T-helper 1 cell treated with Interleukin-12 subunit alpha and Interleukin-12 subunit beta and Interleukin-4 antibody, amounts not matched to agents 30 ng/mL and 1 ng/mL, for 36 hours (primary cell): Measurements from ENCODE around the gene SEC24D. TPM values are rescaled to one million over a fixed set of nuclear protein-coding genes. Genes with fewer than 3 reads are reported as not detected.

ENCODE experiments used
- intact Hi-C: fragments of 100-400 bp; cut with micrococcal nuclease; formaldehyde crosslinking; loops from one replicate; pipeline ENCODE4 v1.15.1; 2024
- total RNA-seq: library from RNA; stranded (reverse); gene quantifications from 2 replicates; pipeline ENCODE4 v1.2.3, GENCODE V29; 2022

SEC24D gene
- total RNA-seq, 1 donor from 2014 or later, result 70.9 TPM

DNA sequence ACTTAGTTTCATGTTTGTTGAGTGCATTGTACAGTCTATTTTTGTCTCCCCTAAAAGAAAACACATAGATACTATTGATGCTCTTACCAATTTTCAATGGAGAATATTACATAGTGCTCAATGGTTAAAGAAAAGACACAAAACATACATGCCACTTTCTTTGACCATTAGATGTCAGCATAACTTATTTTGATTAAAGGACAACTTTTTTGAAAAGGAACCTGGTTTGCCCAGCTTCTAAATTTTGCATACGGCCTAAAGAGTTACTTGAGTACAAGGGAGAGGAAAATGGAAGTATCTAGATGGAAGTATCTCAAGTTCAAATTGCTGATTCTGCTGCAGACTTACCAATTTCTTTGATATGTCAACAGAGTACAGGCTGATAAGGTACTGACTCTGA is 82.2 kb downstream of the SEC24D start:
- intact Hi-C loops, result no loop called here

DNA sequence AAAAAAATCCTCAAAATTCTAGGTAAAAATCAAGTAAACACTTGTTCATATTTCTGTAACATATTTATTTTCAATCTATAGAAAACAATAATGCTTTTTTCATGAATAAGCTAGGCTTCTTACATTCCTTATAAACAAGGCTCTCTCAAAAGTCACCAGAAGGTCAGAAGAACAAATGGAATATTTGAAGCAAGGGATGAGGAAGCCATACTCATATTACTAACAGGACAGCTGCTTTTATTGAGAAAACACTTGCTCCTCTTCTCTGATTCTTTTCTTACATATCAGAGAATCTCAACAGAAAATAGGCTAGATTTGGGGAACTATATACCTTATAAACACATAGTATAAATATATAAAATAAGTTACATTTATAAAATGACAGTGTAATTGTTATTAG is 82.8 kb downstream of the SEC24D start:
- intact Hi-C loops, result no loop called here

DNA sequence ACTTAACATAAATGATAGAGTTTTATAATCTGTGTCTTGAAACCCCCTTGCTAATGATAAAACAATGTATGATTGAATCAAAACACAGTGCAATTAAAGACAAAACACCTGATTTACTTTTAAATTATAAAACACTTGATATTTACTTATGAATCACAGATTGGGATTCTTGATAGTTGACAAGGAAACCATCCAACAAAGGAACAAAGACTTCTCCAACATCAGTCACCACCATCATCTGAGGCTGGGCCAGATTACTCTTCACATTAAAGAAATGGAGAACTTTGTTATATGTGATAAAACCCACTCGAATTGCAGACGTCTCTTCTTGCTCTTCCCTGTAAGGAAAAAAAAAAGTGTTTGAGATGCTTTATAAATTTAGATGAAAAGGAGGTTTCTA is 83.4 kb downstream of the SEC24D start:
- intact Hi-C loops, result no loop called here

DNA sequence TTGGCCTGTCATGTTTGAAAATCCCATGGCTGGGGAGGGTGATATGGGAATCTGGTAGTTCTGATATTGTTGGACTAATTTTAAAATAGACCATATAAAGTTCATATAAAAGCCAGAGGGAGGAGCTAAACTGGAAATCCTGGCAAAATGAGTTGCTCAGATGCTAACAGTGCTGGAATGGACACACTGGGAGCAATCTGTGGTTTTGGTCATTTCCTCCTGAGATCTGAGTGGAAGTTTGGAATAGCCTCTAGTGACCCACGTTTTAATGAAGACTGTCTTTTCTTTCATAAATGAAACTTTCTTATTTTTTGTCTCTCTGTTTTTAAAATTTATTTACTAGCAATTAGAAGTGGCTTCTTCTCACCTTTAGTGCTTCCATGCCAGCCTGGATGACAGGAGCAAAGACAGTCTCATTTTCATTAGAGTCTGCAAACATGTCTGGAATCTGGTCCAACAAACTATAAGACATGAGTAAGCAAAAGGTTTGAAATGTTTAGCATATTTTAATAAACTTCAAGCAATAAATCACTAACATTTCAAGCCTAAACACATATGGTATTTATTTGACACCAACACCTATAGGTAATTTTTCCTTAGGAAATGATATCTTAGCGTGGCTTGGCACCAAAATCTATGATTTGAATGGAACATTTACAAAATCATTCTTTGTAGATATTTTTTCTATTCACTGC is 84.2 kb downstream of the SEC24D start:
- intact Hi-C loops, result no loop called here

DNA sequence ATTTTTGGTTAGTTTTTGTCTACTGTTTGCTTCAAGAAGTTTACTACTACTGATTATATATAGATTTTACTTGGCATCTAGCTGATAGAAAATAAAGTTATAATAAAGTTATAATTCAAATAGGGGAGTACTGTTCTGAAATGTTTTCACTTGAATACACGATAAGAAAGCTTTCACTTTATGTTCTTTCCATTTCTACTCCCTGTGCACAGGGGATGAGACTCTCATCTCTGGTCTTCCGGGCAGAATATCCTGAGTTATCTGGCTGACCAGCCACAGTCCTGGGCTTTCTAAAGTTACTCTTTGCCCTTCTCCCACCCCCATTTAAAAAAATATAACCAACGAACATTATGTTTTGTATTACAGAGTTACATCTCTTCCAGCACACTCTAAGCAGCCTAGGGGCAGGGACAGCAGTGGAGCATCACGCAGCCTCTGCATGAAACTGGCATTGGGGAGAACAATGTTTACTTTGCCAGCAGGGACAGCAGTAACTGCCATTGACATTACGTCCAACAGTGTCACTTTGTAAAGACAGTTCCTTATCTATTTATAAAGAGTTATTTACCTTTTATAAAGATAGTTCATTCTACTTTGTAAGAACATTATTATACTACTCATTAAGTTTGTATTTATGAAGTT is 86.5 kb downstream of the SEC24D start:
- intact Hi-C loops, result no loop called here

DNA sequence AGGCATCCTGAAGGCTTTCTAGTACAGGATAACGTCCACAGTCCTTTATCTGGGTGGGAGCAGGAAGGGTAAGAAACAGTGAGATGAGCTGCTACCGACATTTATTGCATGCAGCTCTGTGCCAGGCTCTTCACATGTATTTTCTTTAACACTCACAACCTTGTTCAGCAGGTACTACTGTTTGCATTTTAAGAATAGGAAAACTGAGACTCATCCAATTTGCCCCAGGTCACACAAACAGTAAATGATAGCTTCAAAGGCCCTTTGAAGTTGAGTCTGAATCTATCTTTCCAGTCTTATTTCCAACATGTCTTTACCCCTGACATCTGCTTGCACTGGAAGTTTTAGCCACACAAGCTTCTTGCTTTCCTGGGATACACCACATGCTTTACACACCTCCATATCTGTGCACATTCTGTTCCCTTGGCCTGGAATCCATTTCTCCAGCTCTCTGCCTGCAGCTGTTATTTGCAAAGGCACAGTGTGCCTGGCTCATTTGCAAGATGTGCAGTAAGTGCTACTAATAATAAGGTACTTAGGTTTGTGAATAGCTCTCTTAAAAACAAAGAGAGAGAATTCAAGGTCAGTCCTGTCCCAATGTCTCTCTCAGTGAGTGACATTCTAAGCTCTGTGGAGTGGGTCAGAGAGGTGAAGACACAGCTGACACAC is 89.5 kb downstream of the SEC24D start:
- intact Hi-C loops, result no loop called here

DNA sequence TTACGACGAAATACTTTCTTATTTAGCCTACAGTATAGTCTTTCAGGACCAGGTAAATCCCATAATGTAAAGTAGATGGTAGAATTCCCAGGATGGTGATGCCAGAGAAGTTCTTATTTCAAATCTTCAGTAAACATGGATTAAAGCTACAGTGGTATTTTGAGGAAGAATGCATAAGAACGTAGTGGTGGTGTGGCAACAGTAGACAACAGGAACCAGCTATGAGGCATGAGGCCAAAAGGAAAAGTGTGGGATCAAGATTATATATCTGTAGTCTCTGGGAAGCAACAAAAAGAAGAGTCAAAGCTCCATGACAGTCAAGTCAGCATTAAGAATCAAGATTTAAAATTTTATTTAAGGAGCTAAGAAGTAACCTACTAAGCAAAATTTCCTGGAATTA is 90.6 kb downstream of the SEC24D start:
- intact Hi-C loops, result no loop called here

DNA sequence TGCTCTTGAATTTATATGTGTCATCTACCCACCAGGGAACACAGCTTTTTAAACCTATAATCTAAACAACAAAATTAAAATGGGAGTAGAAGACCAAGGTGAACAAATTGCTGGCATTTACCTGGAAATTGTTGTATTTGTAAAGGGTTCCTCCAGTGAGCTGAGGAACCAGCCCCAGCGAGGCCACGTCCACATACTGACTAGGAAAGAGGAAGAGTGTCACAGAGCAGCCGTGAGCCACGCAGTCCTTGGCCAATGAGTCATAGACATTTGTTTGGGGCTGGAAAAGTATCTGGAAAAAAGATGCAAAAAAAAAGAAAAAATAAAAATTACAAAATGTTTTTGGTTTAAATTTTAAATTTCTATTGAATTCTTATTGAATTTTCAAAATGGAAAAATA is 92.1 kb downstream of the SEC24D start:
- intact Hi-C loops, result no loop called here

DNA sequence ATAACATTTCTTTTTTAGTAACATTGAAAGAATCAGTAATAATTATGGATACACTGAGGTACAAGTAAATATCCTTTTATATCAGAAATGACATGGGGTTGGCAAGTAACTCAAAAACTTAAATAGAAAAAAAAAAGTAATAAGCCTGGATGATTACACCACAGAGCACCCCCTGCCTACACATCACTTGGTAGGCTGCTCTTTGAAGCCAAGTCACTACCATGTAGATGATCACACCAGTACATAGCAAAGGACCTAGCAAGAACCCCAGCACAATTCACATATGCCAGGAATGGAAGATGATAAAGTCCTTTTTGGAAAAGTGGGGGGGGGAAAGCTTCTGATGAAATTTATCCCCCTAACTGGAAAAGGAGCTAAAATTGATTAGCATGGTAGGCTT is 93.9 kb downstream of the SEC24D start:
- intact Hi-C loops, result no loop called here

DNA sequence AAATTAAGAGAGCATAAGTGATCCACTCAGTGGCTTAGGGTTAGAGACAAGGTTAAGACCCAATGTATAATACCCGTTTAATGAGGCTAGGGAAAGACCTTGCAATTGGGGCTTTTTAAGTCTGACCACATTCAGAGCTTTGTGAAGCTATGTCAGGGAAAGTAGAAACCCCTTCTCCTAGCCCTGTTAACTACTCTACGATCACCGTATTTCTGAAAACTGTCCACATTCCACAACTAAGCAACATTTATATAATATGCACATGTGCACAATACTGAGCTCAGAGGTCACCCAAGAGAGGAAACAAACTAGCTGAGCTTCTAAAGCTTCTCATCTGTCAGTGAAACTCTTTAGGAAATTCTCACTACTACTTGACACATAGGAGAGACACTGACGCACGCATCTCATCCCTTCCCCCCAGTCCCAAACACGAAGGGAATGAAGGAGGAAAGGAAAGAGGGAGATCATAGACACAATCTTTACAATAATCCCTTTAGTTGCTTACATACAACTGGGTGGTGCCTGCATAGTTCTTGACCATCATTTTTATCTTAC is 94.5 kb downstream of the SEC24D start:
- intact Hi-C loops, result loop anchor here (1.0 kb wide), 1 partner anchor 149 kb away; no protein-coding TSS in a partner anchor

DNA sequence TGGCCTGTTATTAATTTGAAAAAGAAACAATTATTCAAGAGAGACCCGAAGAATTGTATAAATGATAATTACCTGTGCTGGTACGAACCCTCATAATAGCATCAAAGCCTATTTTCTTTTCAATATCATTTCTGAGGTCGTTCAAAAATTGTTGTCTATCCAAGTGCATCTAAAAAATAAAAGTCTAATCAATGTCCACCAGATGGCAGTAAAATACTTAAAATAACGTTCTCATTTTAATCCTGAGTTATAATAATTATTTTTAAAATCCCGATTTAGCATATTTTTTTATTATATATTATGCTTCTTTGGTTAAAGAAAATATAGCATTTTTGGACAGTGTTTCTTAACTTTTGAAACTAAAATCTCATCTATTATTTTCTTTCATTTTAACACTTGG is 95.1 kb downstream of the SEC24D start:
- intact Hi-C loops, result loop anchor here (1.0 kb wide), 1 partner anchor 149 kb away; no protein-coding TSS in a partner anchor

DNA sequence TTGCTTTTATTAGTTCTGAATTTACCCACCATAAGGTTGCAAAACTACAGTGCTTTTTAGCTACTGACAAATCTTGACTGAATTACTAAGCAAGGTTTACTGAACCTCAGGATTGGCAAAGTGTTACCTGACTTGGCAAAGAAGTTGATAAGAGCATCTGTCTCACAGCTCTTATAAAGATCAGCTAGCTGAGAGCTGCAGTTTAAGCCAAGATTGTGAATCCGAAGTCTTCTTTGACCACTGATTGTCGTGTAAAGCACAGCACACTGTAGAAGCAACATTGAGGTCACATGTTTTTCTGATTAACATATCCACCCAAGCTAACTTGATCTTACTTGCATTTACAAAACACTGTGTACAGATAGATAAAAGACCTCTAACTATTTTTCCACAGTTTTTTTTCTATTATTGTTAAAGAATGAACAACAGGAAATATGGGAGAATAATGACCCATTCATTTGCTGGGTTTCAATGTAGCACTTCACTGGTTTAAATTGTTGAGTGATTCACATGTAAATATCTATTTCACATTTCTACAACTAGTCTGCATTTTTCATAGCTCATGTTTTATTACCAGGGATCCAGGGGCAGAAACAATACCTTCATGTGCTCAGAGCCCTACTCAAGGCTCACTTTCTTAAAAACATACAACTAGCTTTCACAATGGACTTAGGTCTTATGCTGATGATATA is 96.8 kb downstream of the SEC24D start:
- intact Hi-C loops, result loop anchor here (1.0 kb wide), 1 partner anchor 9 kb away; no protein-coding TSS in a partner anchor

DNA sequence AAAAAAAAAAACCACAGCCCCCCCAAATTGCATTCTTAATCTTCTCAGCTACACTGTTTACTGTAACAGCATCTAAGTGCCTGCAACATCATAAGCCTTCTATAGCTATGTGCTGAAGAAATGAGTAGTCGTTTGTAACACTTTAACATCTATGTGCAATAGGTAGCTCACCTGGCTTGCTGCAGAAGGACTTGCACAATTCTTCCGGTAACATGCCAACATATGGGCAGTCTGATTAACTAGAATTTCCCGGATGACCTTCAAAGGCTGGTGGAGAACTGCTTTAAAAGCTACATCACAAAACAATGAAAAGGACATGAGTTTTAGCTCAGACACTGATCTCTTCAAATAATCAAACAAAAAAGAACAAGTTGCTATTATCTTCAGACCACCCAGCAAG is 97.8 kb downstream of the SEC24D start:
- intact Hi-C loops, result no loop called here

DNA sequence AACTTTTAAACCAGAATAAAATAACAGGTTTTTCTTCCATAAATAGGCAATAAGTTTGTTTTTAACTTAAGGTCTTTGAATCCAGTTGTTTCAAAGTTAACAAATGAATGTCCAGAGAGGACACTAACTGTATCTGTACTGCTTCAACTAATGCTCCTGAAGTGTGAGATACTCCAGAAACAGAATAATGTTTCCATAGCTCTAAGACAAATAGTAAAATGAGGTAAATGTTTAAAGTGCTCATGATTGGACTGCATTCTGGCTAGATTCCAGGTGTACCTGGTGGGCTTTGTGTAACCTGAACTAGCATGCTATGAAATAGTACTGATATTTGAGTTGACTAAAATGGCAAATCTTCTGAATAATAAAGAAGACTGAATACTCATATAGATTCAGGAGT is 99.0 kb downstream of the SEC24D start:
- intact Hi-C loops, result no loop called here

DNA sequence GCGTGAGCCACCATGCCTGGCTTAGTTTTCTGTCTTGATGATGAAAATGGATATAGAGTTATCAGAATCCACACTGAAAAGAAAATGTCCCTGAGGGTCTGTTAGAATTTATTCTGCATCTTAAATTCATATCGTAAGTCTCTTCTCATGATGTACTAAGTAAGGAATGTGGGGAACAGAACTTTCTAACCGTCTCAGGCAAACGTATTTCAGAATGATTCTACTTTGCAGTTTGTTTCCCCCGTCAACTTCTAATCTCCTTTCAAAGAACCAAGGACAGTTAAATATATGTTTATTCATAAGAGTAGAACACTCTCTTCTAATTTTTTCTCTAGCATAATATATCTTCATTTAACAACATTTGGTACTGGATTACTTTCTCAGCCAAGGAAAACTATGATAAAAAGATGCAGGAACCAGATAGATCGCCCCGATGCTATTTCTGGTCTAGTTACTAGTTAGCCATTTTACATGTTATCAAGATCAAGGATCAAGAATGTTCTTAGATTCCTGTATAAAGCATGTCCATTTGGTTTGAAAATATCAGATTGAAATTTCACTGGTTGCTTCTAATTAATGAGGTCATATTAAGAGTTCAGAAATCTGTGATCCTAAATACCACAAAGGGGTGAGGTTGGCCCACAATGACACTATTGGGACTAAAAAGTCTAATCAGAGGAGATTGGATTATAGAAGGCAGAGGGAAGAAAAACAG is 101.3 kb downstream of the SEC24D start:
- intact Hi-C loops, result no loop called here

DNA sequence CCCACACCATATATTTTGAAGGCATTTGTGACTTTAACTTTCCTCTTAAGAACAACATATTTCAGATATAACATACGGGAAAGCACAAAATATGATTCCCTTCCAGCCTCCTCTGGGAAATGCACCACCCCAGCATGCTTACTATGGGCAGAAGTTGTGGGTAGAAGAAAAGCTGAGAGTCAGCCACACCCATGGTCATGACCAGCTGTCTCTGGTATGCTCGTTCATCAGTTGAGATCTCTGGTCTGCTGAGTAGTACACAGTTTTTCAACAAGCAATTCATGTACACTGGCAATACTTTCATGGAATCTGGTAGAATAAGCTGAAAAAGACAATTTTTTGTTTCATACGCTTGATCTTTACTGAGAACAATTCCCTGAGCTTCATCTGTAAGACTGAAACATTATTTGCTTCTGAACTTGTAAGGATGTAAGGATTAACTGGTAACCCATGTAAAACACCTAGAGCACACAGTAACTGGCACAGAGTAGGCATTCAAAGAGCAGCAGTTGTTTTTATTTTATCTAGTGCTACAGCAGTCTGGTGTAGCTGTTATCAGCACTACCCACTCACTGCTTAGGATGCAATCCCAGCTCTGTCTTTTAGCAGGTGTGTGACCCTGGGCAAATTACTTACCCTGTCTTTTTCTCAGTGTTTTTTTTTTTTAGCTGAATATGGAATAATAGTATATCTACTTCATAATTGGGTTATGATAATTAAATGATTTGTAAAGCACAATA is 103.2 kb downstream of the SEC24D start:
- intact Hi-C loops, result no loop called here

DNA sequence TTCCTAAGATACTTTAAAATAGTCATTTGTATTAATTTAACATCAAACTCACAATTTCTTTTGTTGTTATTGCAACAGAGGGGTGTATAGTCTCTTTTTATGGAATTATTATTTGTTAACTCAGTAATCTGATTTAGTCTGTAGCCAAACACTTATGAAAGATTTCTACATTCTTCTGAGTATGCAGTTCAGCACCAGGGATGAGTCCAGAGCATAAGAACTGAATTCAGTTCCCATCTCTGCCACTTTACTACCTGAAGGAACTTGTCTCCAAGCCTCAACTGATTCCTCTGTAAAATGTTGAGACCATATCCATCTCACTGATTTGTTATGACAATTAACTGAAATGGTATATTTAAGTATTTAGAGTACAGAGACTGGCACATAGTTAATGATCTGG is 105.2 kb downstream of the SEC24D start:
- intact Hi-C loops, result loop anchor here (1.0 kb wide), 3 partner anchors 9 to 105 kb away; partner anchors contain the start of gene METTL14

DNA sequence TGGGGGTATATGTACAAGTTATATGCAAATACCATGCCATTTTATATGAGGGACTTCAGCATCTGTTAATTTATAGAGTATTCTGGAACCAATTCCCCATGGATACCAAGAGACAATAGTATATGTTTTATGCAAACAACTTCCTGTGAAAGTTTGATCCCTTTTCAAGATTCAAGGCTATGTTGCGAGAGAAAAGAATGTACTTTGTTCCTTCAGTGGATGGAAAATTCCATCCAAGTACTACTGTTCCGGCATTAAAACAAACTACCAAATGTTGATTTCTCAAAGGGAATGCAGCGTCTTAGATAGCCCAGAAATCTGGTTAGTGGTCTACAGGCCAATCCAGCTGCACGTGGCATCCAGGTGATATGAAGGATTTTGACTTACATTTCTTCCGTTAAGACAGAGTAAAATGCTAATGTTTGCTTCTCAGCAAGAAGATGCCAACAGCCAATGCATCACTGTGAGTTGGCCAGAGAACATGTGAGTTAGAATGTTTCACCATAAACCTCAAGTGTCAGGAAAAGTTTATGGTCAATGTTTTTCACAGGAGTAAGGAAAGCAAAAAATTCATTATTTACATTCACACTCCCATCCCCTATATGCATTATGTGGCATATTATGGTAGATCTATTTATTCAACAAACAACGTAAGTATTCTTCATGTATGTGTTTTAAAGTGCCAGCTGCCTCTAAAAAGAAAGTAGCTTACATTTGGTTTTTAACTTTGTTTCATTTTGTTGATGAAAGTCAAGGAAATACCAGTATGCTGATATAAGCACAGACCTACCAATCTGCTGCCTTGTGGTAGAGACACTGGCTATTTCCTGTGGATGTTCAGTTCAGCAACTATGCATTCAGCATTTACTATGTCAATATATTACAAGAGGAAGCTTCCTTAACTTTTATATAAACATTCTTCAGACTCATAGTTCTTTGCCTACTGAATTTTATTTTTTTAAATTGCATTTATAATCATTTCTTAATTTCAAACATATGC is 106.3 kb downstream of the SEC24D start:
- intact Hi-C loops, result loop anchor here (1.0 kb wide), 3 partner anchors 10 to 106 kb away; partner anchors contain the start of gene METTL14

DNA sequence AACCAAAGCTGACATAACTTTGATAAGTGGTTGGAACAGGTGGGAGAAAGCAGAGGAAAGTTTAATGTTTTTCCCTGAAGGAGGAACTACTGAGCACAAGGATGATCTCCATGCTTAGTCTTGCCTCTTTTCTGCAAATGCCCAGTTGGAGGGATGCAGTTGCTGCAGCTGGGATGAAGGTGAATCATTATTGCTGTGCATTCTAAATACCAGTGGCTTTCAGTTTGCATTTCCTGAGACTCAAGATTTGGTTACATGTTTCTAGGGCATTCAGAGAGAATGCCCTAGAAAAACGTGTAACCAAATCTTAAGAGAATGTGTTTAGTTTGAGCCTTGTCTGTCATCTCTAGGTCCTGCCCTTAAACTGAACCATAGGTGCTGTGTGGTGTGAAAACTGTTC is 108.6 kb downstream of the SEC24D start:
- intact Hi-C loops, result no loop called here
